SH-SY5Y (cell line): ENCODE results near the gene STK35.

Experiments used
- GATA2 ChIP-seq: IDR thresholded peaks from 2 replicates; pipeline ENCODE4 v1.6.1; 2011; ENCODE audit warnings: mild to moderate bottlenecking, low read depth, low read length
- GATA3 ChIP-seq: IDR thresholded peaks from 2 replicates; pipeline ENCODE4 v1.6.1; 2011; ENCODE audit warnings: low read depth, mild to moderate bottlenecking, low read length, moderate library complexity

- no peak for TF ChIP-seq GATA2
- TF ChIP-seq GATA3: no peak
These were observed 72.4 kb downstream of the STK35 start for GRCh38 chr20:2174067-2174466.
